SH-SY5Y (cell line): ENCODE data around the gene SPPL2B.

ENCODE experiments used
- GATA2 ChIP-seq: IDR thresholded peaks from 2 replicates; pipeline ENCODE4 v1.6.1; 2011; ENCODE audit warnings: mild to moderate bottlenecking, low read depth, low read length
- GATA3 ChIP-seq: IDR thresholded peaks from 2 replicates; pipeline ENCODE4 v1.6.1; 2011; ENCODE audit warnings: low read depth, mild to moderate bottlenecking, low read length, moderate library complexity

- TF ChIP-seq GATA3 (no peak), GATA2 (no peak)
Measured at GRCh38 chr19:2291185-2291751, 37.2 kb upstream of the SPPL2B start.
